HG02970 (cell line): ENCODE results near the gene GDF11.

Source experiments
- ATAC-seq: cut with Tn5 transposase; IDR thresholded peaks from one replicate; pipeline ENCODE4 v1.9.1; 2021; ENCODE audit warnings: mild to moderate bottlenecking, moderate library complexity, moderate number of reproducible peaks; ENCODE audit not compliant: unreplicated experiment, low FRiP score

GDF11 gene

DNA sequence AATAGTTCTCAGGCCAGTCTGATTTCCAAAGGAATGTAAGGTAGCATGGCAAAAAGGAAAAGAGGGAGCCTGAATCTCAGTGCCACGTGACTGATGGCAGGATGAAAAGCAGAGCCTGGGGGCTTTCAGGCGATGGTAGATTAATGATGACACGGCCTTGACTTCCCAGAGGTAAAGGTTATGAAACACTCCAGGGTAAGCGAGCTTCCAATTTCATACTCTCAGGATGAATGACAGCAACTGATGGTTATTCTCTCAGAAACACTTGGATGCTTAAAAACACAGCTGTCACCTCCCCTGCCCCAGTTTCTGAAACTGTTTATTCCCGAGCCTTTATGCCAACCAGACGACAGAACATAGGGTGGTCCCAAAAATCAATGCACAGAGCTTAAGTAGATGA lies 28.8 kb downstream of the GDF11 start:
- ATAC-seq = no peak

DNA sequence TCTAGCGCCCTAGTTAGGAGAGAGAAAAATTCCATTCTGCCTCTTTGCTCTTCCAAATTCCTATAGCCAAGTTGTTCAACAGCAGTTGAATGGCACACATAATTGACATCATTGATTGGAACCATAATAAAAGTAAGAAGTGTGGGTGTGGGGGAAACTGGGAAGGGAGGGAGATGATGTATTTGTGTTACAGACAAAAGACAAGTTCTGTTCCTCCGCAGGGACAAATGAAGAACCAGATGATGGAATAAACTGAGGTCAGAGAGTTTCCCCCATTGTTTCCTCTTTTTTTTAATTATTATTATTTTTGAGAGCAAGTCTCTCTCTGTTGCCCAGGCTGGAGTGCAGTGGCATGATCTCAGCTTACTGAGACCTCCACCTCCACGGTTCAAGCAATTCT lies 34.9 kb downstream of the GDF11 start:
- no peak for ATAC-seq

DNA sequence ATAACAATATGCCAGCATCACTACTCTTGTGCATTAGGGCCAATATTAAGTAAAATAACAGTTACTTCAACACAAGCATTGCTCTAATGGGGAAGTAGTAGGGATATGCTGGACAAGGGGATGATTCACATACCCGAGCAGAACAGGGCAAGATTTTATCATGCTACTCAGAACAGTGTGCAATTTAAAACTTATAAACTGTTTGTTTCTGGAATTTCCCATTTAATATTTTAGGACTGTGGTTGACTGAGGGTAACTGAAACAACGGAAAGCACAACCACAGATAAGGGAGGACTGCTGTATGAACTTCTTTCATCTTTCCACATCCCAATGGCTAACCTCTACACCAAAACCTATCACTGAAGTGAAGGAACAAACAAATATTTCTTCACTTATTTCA lies 37.8 kb downstream of the GDF11 start:
- no peak for ATAC-seq

DNA sequence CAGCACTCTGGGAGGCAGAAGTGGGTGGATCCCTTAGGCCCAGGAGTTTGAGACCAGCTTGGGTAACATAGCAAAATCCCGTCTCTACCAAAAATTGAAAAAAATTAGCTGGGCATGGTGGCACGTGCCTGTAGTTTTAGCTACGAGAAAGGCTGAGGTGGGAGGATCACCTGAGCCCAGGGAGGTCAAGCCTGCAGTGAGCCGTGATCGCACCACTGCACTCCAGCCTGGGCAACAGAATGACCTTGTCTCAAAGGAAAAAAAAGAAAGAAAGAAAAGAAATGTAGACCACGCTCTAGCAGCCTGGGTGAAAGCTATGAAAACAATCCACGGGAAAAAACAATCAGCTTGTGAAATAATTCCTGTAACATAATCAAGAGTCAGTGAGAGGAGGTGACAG lies 45.6 kb downstream of the GDF11 start:
- ATAC-seq = no peak

DNA sequence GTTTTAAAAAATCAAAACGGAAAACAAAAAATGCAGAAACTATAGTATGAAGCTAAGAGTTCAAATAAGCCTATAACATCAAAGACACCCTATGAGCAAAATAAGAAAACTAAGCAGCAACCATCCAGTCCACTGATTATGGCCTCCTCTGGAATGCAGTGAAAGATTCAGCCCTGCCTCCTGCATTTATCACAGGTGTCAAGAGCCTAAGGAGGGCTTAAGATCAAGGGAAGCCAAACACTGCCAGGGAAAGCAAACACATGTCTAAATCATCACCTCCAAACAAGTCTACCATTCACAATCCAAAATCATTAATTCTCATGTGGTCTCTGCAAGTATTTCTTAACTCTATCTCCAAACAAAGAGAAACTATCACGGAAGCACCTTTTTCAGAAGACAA lies 46.2 kb downstream of the GDF11 start:
- ATAC-seq = no peak

DNA sequence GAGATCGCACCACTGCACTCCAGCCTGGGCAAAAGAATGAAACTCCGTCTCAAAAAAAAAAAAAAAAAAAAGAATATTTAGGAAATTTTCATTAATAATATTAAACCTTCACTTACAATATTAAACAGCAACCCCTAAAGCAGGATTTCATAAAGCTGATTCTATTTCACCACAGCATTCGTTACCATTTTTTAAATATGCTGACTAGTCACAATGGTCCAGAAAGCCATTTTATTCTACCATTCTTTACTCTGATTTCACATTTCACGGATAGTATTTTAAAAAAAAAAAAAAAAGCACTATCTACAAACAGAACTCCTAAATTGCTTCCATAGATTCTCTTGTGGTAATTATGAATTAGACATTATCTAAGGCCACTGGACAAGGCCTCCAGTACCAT lies 47.0 kb downstream of the GDF11 start:
- ATAC-seq = no peak

DNA sequence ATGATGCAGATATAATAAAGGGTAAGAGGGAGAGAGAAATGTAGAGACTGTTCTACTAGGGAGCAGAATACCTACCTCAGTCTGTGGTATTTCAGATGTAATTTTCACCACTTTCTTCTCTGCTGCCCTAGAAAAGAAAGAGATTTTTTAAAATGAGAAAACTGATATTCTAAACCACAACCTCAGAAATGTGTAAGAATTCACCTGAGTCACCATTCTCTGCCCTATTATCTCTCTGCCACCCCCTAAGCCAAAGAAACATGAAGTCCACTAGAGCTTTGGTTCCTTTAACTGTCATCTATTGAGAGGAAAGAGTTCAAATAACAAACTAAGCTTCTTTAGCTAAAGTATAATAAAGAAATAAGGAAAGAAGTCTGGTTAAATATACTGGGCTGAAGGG lies 53.0 kb downstream of the GDF11 start:
- no peak for ATAC-seq

DNA sequence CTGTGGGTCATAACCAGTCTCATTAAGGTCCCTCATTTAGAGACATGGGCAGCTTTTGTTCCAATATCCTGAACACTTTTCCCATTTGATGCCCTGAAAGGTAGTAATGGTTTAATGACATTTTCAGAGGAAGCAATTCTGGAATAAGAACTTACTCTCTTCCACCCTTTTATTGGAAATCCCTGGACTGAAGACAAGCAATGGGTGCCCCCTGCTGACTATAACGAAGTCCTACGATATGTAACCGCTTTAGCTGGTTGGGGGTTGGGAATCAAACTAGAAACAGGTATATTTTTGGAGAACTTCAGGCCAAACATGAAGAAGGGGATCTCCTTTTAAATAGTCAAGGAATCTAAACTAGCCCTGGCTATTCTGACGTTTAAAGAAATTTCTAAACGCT lies 54.1 kb downstream of the GDF11 start:
- no peak for ATAC-seq

DNA sequence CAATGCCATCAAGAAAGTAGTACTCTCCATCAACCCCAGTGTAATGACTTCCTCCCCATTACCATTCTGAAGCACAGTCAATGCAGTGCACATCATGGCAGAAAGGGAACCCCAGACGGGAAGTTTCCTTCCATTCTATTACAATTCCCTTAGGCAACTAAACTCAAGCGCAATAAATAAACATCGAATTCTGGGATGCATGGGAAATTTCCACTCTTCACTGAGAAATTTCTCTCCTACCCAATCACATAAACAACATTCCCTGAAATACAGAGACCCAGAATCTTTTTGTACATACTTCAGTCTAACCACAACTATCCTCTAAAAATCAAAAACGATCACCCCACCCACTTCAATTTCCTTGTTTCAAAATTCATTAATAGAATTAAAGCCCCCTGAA lies 54.6 kb downstream of the GDF11 start:
- ATAC-seq = no peak
